HG03354 (cell line): Measurements from ENCODE around the gene LRRN2.

Experiments used
- ATAC-seq: cut with Tn5 transposase; IDR thresholded peaks from one replicate; pipeline ENCODE4 v1.9.1; 2021; ENCODE audit warnings: mild to moderate bottlenecking; ENCODE audit not compliant: unreplicated experiment, poor library complexity, severe bottlenecking

The LRRN2 gene

DNA sequence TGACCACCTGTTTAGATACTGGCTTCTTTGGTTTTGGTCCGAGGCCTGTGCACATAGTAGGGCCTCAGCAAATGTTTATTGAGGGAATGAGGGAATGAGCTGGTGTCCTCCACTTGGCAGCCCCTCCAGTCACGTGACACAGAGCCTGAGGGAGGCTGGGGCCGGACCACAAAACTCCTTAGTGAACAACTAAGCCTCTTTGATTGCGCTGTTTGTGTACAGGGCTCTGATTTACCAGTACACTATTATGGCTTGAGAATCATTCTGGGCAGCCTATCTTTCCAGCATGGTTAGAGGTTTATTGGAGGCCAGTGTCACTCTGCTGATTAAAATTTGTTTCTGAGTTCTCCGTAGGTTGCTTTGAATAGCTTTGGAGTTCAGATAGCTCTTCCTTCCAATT, 10.2 kb upstream of the LRRN2 start:
- no peak for ATAC-seq

DNA sequence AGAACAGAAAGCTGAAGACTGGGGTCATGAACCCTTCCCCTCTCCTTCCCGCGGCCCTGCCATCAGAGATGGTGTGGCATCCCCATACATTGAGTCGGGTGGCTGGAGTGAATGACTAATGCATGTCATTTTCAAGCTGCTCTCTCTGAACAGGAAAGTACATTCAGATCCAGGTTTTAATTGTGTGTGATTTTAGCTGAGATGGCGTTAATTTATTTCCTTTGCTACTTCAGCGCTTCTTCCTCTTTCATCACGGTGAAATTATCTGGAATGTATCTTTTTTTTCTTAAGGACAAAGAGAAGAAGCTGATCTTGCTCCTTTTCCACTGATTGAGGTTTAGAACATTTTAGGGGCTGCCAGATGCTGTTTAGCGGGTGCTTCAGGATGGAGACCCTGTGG, 8.6 kb upstream of the LRRN2 start:
- no peak for ATAC-seq

DNA sequence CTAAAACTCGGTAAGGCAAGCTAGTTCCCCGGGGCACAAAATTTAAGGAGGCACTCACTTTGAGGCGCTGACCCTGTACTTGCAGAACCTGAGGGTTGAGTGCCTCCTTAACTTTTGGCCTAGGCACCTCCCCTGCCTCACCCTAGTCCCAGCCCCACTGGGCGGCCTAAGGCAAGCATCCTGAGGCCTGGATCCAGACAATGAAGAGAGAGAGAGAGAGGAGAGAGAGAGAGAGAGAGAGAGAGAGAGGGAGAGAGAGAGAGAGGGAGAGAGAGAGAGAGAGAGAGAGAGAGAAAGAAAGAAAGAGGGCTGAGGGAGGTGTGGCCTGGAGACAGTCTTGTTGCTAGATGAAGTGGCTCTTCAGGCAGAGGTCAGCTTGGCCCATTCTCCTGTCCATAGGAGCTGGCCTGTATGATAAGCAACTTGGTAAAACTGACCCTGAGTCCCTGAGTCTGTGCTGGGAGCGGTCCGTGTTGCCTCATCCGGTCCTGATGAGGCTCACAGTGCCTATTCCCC, 7.4 kb upstream of the LRRN2 start:
- no peak for ATAC-seq

DNA sequence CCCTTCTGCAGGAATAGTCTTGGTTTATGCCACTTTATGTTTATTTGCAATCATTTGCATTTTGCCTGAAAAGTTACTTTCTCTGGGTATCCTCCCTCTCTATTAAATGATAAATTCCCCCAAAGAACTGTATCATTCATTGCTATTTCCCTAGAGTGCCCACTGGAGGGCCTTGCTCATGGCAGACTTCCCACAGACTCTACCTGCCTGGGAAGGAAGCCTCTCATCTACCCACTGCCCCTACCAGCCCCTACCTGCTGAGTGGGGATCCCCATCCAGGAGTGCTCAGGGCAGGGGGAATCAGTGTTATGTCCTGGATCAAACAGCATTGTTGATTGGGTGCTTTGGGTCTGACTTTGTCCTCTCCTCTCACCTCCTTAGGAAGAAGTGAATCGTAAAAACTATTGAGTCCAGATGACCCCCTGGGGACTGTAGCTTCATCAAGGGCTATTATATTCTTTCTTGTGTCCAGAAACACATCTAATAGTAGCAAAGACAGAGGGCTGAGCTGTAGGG, 6.8 kb upstream of the LRRN2 start:
- ATAC-seq: no peak

DNA sequence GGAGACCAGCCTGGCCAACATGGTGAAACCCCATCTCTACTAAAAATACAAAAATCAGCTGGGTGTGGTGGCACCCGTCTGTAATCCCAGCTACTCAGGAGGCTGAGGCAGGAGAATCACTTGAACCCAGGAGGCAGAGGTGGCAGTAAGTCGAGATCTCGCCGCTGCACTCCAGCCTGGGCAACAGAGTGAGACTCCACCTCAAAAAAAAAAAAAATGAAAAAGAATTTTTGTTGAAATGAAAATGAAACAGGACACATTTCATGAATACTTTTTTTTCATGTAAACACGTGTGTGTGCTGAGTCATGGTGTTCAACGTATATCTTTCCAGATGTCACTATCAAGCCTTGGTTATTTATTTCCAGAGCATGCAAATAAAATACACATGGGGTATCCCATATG, 5.8 kb upstream of the LRRN2 start:
- peak; percentile 55 for ATAC-seq

DNA sequence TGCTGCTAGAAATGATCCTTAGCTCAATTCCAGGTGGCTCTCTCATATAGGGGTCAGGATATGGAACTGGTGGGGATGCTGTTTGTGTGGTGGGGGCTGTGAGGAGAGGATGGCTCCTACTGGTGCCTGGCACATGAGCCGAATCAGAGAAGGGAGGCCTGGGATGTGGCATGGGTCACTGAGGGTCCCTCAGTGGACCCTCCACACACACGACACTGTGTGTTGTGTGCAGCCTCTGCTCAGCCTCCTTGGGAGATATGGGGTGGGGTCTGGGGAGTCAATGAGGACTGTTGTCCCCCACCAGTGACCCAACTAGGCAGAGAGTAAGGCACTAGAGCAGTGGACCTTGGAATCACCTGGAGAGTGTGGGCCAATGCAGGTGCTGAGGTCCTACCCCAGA, 3.2 kb upstream of the LRRN2 start:
- ATAC-seq: no peak

- no peak for ATAC-seq
Observed at GRCh38 chr1:204688007-204688406, 2.5 kb upstream of the LRRN2 start.

- ATAC-seq: no peak
Observed at GRCh38 chr1:204684571-204685235, 835 bp downstream of the LRRN2 start.

DNA sequence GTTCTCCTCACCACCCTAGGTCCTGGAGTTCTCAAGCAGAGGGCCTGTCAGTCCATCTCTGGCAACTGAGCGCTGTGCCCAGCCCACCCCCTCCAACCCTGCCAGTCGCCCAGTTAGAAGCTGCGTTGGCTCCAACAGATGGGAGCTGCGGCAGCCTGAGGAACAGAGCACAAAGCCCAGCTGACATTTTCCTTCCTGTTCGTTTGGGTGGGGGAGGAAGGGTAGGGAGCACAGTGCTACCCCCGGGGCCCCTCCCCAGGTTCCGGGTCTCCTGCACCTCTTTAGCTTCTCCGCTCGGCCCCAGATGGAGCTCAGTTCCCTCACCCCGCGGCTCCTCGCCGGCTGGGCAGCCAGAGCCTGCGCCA, 1.4 kb downstream of the LRRN2 start:
- no peak for ATAC-seq

- ATAC-seq: no peak
Observed at GRCh38 chr1:204683284-204684205, 2.0 kb downstream of the LRRN2 start.

DNA sequence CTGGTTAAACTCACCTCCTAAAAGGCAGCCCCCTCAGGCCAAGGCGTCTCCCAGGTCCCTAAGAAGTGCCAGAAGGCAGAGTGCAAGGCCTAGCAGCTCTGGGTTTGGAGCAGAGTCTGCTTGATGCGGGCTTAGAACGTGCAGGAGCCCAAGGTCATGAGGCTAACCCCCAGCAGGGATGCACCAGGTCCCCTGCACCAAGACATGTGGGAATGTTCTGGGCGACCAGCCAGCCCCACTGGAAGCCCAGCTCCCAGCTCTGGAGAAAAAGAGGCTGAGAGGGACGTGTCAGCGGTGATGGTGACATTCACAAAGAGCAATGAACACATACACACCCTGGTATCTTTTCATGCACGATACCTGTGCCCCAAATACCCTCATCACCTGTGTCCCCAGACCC, 5.1 kb downstream of the LRRN2 start:
- ATAC-seq: no peak

DNA sequence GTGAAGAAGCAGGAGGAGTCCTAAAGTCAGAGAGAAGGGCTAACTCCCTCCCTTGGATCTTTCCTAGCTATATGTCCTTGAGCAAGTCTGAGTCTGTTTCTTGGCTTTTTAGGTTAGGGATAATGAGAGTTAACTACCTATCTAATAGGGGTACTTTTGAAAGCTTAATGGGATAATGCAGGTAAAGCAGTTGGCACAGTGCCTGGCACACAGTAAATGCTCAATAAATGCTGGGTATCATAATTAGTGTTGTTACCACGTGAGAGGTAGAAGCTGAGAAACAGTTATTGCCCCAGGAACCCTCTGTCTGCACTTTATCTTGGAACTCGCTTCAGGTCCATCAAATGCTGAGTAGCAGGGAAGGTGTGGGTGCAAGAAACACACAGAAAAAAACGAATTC, 5.5 kb downstream of the LRRN2 start:
- no peak for ATAC-seq

- no peak for ATAC-seq
Observed at GRCh38 chr1:204678721-204679475, 6.6 kb downstream of the LRRN2 start.

DNA sequence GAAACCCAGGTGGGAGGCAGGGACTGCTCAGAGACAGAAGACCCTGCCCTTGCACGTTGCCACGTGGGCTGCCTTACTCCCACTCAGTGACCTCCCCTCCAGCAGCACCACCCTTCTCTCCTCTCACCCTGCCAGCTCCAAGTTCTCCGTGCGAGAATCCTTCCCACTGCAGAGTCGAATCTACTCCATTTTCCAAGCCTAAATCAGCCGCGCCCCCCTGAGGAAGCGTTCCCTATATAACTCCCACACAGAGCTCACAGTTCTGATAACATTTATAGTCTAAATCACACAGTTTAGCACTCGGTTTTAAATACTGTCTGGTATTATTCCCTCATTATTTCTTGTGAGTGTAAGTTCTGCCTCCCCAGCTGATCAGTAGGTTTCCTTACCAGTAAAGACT, 7.7 kb downstream of the LRRN2 start:
- ATAC-seq: no peak

- ATAC-seq: no peak
Observed at GRCh38 chr1:204676043-204676442, 9.5 kb downstream of the LRRN2 start.

DNA sequence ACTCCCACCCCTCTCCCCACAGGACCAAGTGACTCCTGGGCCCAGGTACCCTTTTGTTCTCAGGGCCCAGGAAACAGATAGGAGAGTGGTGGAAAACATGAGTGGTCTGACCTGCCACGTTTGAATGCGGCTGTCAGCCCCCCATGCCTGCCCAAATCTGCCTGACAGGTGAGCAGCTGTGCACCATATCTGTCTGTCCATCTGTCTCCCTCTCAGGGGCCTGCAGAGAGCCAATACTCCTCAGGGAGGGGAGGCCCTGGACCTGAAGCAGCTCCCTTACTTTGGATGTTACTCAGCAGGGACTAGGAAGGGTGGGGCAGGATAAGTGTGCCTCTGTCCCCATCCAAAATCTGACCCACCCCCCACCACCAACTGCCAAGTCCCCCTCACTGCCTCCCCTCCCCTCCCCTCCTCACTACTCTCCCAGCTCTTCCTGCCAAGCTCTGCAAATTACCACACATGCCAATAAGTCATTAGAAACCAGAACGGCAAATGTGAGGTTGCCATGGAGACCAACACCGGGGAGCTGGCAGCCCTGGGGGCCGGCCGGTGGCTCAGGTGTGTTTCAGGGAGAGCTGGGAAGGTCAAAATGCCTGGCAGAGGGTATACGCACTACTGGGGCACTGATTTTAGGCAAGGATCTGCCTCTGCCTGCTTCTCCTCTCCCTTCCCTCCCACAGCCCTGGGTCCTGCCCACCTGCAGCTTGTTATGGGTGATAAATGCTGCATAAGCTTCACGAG, 11.5 kb downstream of the LRRN2 start:
- ATAC-seq: no peak

GRCh38 chr1:204673209-204673608, 12.3 kb downstream of the LRRN2 start:
- no peak for ATAC-seq

GRCh38 chr1:204672482-204673121, 12.9 kb downstream of the LRRN2 start:
- no peak for ATAC-seq

DNA sequence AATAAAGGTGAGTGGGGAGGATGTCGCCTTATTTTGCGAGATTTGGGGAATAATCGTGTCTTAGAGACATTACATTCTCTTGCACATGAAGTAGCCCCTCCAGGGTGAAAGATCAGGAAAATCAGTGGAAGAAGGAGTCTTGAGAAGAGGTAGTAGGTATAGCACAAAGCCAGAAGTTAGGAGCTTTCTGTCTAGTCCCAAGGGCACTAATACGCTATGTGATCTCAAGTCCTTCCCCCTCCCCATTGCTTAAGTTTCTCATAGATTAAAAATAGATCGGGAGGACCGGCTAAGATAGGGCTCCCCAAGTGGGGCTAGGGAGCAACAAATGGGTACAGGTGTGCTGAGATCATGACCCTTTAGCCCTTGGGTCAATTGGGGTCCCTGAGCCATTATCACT, 13.5 kb downstream of the LRRN2 start:
- ATAC-seq: no peak
